ENCODE data around the gene CGREF1. TPM values are rescaled to one million over a fixed set of nuclear protein-coding genes. Genes with fewer than 3 reads are reported as not detected.

Gene CGREF1
- polyA plus RNA-seq, 12 donors = 0.62 to 4.6 (median 1.8) TPM; not detected in 2

DNA sequence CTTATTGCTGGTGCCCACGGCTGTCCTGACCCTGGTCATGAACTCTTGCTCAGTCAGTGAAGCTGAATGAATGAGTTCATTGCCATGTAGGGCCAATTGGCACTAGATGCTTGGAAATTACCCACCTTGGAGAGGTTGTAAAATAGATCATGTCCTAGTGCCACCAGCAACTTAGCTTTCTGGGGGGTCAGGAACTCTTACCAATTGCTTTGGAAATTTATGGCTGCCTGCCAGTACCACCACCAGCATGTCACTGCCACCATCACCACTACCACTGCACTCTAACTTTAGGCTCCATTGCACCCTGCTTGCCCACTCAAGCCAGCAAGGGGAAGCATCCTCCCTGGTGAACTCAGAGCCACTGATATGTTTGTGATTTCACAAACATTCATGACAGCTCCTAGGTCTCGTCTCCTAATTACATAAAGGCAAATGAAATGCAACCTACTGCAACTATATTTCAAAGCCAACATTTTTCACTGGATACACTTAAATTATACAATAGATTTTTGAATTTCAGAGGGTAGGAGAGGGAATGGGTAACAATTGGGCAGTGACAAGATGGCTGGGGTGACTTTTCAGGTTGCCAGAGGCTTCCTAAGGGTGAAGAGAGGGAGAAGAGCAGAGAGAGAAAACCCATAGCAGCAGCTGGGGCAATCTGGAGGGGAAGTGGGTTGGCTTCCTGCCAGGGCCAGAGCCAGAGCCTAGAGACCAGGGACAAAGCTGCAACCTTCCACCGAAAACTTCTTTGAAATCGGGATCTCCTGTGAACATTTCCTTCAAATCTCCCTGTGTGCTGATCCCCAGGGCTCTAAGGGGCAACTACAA is 44.0 kb downstream of the CGREF1 start:
- no peak for DNase-seq

DNA sequence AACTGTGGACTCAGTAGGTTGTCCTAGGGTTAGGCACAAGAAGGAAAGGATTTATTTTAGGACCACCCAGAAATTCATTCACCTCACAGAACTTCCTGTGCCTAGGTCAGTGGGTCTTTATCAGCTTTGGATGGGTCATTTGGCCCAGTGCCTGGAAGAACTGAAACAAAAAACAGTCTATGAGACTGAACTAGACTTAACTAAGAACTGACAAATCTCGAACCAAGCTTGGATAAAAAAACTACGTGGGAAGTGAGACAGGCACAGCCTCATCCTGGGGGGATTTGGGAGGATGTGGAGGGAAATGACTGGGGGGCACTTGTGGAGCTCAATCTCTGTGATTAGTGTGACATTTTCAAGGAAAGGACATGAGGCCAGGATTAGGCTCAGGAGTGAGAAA is 45.1 kb downstream of the CGREF1 start:
- DNase-seq = no peak

- DNase-seq = no peak
These were observed 46.0 kb downstream of the CGREF1 start for GRCh38 chr2:27072920-27073319.

- DNase-seq = peak; percentile 73
These were observed 46.7 kb downstream of the CGREF1 start for GRCh38 chr2:27071990-27072830.

- DNase-seq = peak; percentile 88
These were observed 47.5 kb downstream of the CGREF1 start, which contains the start of gene OST4 for GRCh38 chr2:27071277-27071989. OST4 (minus strand) TSS chr2:27071654.

- DNase-seq = no peak
These were observed 48.2 kb downstream of the CGREF1 start for GRCh38 chr2:27070653-27071276.

GRCh38 chr2:27069961-27070618 is 48.8 kb downstream of the CGREF1 start:
- no peak for DNase-seq

GRCh38 chr2:27069436-27069835 is 49.5 kb downstream of the CGREF1 start:
- DNase-seq = no peak

- no peak for DNase-seq
These were observed 51.5 kb downstream of the CGREF1 start for GRCh38 chr2:27067385-27067784.

GRCh38 chr2:27065128-27065527 is 53.8 kb downstream of the CGREF1 start:
- DNase-seq = no peak

DNA sequence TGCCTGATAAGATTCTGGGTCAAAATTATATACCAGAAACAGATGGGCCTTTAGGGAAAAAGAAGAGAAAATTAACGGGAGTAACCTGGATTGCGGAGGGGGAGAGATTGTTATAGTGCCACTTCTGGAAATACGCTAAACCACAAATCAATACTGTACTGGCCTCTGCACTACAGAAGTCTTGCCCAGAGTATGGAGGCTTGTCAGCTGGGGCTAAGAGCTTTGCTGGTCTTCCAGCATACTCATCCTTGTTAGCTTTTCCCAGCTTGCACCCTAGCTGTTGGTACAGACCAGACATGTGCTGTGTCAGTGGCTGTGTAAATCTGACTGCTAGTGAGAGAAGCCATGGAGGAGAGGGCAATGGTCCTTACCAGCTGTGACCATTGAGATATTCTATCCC is 58.6 kb downstream of the CGREF1 start:
- no peak for DNase-seq

- no peak for DNase-seq
These were observed 59.6 kb downstream of the CGREF1 start for GRCh38 chr2:27059141-27059820.

- DNase-seq = no peak
These were observed 60.7 kb downstream of the CGREF1 start for GRCh38 chr2:27058210-27058609.

GRCh38 chr2:27057184-27057583 is 61.7 kb downstream of the CGREF1 start:
- DNase-seq = no peak

- no peak for DNase-seq
These were observed 64.2 kb downstream of the CGREF1 start for GRCh38 chr2:27054721-27055120.

DNA sequence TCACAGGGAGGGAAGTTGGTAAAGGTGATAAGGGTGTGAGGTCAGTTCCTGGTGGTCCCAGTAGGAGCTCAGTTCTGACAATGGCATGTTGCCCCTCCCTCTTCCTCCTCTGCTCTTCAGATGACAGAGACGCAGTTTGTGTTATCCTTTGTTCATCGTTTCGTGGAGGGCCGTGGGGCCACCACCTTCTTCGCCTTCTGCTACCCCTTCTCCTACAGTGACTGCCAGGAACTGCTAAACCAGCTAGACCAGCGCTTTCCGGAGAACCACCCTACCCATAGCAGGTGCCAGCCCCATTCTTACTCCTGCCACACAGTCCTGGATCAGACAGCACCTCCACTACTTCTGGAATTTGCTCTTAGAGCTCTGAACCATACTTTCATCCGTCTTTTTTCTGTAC is 65.2 kb downstream of the CGREF1 start:
- DNase-seq = no peak

DNA sequence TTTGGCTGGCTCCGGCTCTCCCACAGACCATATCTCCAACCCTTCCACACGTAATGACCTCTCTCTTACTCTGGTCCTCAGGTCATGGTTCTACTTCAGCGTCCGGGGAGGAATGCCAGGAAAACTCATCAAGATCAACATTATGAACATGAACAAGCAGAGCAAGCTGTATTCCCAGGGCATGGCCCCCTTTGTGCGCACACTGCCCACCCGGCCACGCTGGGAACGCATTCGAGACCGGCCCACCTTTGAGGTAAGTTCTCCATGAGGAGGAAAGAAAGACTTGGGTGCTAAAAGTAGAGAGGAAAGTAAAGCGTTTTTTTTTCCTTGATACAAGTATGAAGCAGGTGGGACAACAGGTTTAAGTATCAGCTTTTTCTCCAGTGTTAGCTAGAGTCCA is 65.6 kb downstream of the CGREF1 start:
- no peak for DNase-seq

DNA sequence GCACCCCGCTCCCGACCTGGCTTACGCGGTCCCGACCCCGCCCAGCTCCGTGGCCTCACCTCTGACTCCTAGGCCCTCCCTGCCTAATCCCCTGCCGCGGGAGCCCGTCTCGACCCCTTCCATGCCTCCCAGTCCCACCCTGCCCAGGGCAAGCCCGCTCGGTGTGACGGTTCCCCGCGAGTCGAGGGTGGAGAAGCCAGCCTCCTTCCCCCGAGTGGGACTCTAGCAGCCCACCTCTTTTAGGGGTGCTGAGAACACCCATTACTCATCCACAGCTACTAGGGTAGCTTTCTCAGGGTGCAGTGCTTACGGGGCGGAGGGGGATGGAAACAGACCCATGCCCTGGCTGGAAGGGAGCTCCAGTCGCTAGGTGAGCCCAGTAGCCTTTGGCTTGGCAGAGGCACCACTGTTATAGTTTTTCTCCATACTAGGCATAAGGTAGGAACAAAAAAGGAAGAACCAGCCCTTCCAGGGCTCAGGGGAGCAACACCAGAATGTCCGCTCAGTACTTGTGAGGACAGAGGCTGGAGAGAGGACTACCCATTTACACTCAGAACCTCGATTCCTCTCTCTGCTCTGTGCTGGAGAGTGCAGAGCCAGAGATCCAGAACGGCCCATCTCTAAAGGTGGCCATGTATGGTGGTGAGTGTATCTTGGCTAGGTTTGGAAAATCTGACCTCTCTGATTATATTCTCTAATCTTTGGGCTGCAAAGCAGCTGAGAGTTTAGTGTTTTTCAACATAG is 66.9 kb downstream of the CGREF1 start:
- DNase-seq = no peak

GRCh38 chr2:27050996-27051901 is 67.7 kb downstream of the CGREF1 start, which contains the start of gene AGBL5:
AGBL5 (plus strand) TSS chr2:27051668; CDS start chr2:27052959, 1,291 bp downstream.
- peak; percentile 94 for DNase-seq

Data from muscle of arm (tissue), 12 donors.